DND-41 (cell line): Measurements from ENCODE around the gene ABHD17A.

Experiments used
- CTCF ChIP-seq: IDR thresholded peaks from 2 replicates; pipeline ENCODE4 v1.5.1; 2012; ENCODE audit warnings: borderline replicate concordance, low read length, moderate library complexity, mild to moderate bottlenecking; ENCODE audit not compliant: poor library complexity, severe bottlenecking; ENCODE audit errors: extremely low read depth
- EZH2 ChIP-seq: IDR thresholded peaks from 3 replicates; pipeline ENCODE4 v1.6.1; 2012; ENCODE audit warnings: borderline replicate concordance, low read depth, mild to moderate bottlenecking, moderate library complexity, low read length, inconsistent platforms; ENCODE audit not compliant: severe bottlenecking

GRCh38 chr19:1840541-1841115 lies 44.7 kb downstream of the ABHD17A start:
- TF ChIP-seq CTCF (no peak), EZH2 (no peak)
